HEK293T (cell line): Measurements from ENCODE around the gene ALX1.

ENCODE experiments used
- CTCF ChIA-PET: fragments of 350-600 bp; formaldehyde crosslinking; extraction: SDS; loops from one replicate; lab custom pipeline; 2021; ENCODE audit warnings: antibody characterized with exemption, inconsistent platforms; lab: Yijun Ruan, JAX
- POLR2A ChIA-PET: fragments of 350-600 bp; formaldehyde crosslinking; extraction: SDS; loops from one replicate; lab custom pipeline; 2020; ENCODE audit warnings: antibody characterized with exemption, inconsistent platforms; lab: Yijun Ruan, JAX
- DNase-seq: peaks from one replicate; pipeline ENCODE4 v3.0.0; 2012; ENCODE audit warnings: mixed read lengths; ENCODE audit errors: extremely low spot score
- ARNT ChIP-seq: fragments of 450-650 bp; IDR thresholded peaks from 2 replicates; pipeline ENCODE4 v1.6.1; 2017; ENCODE audit warnings: mild to moderate bottlenecking
- BHLHE40 ChIP-seq: fragments of 450-650 bp; IDR thresholded peaks from 2 replicates; pipeline ENCODE4 v1.6.1; 2016; ENCODE audit warnings: mild to moderate bottlenecking, moderate library complexity, borderline replicate concordance
- CTBP1 ChIP-seq: fragments of 450-650 bp; IDR thresholded peaks from 2 replicates; pipeline ENCODE4 v1.6.1; 2016; ENCODE audit warnings: borderline replicate concordance
- ELF4 ChIP-seq: fragments of 450-650 bp; IDR thresholded peaks from 2 replicates; pipeline ENCODE4 v1.6.1; 2017; ENCODE audit warnings: antibody characterized with exemption
- FOXA1 ChIP-seq: fragments of 450-650 bp; IDR thresholded peaks from 2 replicates; pipeline ENCODE4 v1.6.1; 2016; ENCODE audit warnings: mild to moderate bottlenecking
- FOXK2 ChIP-seq: fragments of 450-650 bp; IDR thresholded peaks from 2 replicates; pipeline ENCODE4 v1.6.1; 2016; ENCODE audit warnings: mild to moderate bottlenecking
- FOXM1 ChIP-seq: fragments of 450-650 bp; IDR thresholded peaks from 2 replicates; pipeline ENCODE4 v1.6.1; 2017; ENCODE audit warnings: mild to moderate bottlenecking, borderline replicate concordance
- HDGF ChIP-seq: fragments of 450-650 bp; IDR thresholded peaks from 2 replicates; pipeline ENCODE4 v1.6.1; 2017; ENCODE audit warnings: antibody characterized with exemption, borderline replicate concordance
- L3MBTL2 ChIP-seq: fragments of 450-650 bp; conservative IDR thresholded peaks from 2 replicates; pipeline ENCODE4 v1.6.1; 2016; ENCODE audit warnings: mild to moderate bottlenecking
- LEF1 ChIP-seq: fragments of 450-650 bp; IDR thresholded peaks from 2 replicates; pipeline ENCODE4 v1.6.1; 2017; ENCODE audit warnings: mild to moderate bottlenecking, borderline replicate concordance
- NFRKB ChIP-seq: fragments of 450-650 bp; IDR thresholded peaks from 2 replicates; pipeline ENCODE4 v1.6.1; 2016; ENCODE audit warnings: mild to moderate bottlenecking, moderate library complexity
- PKNOX1 ChIP-seq: fragments of 450-650 bp; IDR thresholded peaks from 2 replicates; pipeline ENCODE4 v1.6.1; 2016
- SP1 ChIP-seq: fragments of 450-650 bp; IDR thresholded peaks from 2 replicates; pipeline ENCODE4 v1.6.1; 2017
- SUZ12 ChIP-seq: fragments of 450-650 bp; IDR thresholded peaks from 2 replicates; pipeline ENCODE4 v1.6.1; 2016; ENCODE audit warnings: mild to moderate bottlenecking
- TARDBP ChIP-seq: fragments of 450-650 bp; IDR thresholded peaks from 2 replicates; pipeline ENCODE4 v1.6.1; 2016
- ZNF384 ChIP-seq: fragments of 450-650 bp; IDR thresholded peaks from 2 replicates; pipeline ENCODE4 v1.6.1; 2016

The ALX1 gene

DNA sequence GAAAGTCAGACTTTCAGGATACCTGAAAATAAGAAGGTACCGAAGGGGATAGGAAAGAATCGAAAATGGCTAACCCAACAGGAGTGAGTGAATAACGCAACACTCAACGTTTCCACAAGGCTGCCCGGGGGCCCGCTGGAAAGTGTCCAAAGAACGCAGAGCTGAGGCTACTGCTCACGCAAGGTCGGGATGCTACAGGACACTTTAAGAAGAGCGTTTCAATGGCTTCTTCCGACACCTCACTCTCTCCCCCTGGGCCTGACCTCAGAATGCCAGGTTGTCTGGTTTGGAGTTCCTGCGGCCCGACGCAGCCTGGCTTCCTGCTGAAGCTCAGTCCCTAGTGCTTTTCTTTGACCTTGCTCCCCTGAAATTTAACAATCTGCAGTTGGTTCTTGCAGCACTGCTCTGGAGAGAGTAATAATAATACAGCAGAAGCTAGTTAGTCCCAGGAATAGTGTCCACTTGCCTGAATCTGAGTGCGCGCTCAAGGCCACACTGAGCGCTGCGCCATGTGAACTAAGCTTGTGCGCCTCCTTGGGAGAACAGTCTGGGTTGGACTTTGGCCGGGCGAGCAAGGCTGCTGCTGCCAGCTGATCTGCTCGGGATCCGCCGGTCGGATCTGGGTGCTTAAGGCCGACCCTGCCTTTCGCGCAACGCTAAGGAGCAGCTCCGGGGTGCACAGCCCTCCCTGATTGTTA lies 2.0 kb upstream of the ALX1 start:
- DNase-seq = no peak
- ChIA-PET POLR2A (no interaction called here), CTCF (interaction anchor here (0.6 kb wide), 1 partner anchor 74 kb away, joined by 3 read pairs; no protein-coding TSS in a partner anchor)
- TF ChIP-seq SUZ12 (no peak), HDGF (no peak), SP1 (no peak), L3MBTL2 (no peak), LEF1 (no peak), ZNF384 (no peak), ELF4 (no peak), TARDBP (no peak)

DNA sequence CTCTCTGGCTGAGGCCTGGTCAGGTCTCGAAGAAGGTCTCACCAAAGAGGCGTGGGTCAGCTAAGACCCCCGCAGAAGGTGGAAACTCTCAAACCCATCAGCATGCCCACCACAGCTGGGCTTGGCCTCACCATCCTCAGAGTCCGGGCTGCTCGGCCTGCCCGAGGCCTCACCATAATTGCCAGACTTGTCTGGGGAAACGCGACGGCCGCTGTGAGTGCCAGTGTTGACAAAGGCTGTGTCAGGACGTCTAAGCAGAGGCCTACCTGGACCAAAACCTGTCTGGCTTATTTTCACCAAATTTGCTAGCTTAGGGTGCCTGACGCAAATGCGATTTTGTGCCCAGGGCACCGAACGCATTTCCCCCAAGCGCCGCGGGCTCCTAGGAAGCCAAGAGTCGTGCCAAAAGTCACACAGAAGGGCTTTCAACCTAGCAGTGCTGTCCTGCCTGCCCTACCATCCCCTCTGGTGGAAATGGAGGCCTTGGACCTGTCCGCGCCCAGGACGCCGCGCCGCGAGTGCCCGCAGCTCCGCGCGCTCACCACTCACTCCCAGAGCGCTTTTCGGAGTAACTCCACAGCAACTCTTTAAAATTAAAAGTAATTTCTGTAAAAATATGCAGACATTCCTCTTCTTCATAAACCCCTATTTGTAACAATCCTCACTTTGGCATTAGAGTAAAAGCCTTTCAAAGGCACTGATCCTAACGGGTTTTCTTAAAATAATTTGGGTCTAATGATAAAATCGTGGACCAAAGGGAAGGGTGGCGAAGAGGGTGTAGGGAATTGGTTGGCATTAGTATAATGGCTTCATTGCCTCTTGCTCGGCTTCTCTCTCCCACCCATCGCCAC lies 1.2 kb upstream of the ALX1 start:
- ChIA-PET CTCF (interaction anchor here (0.6 kb wide), 1 partner anchor 73 kb away, joined by 3 read pairs; no protein-coding TSS in a partner anchor), POLR2A (no interaction called here)
- no peak for DNase-seq
- TF ChIP-seq ARNT (no peak), LEF1 (no peak), ZNF384 (no peak), PKNOX1 (no peak), ELF4 (no peak)

DNA sequence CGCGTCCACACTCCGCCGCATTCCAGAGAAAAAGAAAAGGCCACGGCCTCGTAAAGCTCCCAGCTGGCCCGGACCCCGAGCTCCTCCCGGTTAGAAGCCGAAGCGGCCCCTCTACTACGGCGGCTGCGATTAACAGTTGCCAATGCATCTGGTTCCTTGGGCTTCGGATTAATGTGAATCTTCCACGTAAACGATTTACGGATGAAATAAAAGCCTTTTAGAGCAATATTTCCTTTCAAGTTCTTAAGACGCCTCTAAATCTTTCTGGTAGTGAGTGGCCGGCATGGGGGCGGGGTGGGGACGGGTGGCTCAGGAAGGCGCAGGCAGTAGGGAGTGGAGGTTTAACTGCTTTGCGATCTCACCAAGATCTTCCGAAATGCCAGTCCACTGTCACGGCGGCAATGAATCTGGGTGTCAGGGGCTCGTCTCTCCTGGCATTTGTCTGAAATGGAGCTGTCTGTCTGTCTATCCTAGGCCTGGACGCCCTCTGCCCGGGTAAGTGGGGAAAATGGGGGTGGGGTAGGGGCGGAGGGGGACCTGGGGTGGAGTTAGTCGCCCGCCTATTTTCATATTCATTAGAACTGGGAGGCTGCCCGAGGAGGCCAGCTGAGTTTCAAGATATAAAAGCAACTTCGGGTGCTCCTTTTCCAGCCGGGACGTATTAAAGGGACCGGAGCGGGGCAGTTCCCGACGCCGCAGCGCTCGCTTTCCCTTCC lies 413 bp upstream of the ALX1 start:
- ChIA-PET POLR2A (no interaction called here), CTCF (interaction anchor here (0.6 kb wide), 1 partner anchor 145 kb away, joined by 3 read pairs; no protein-coding TSS in a partner anchor)
- DNase-seq = peak; percentile 12
- TF ChIP-seq NFRKB = no peak
- no peak for TF ChIP-seq FOXA1
- no peak for TF ChIP-seq LEF1
- TF ChIP-seq CTBP1 = no peak
- TF ChIP-seq HDGF = no peak

DNA sequence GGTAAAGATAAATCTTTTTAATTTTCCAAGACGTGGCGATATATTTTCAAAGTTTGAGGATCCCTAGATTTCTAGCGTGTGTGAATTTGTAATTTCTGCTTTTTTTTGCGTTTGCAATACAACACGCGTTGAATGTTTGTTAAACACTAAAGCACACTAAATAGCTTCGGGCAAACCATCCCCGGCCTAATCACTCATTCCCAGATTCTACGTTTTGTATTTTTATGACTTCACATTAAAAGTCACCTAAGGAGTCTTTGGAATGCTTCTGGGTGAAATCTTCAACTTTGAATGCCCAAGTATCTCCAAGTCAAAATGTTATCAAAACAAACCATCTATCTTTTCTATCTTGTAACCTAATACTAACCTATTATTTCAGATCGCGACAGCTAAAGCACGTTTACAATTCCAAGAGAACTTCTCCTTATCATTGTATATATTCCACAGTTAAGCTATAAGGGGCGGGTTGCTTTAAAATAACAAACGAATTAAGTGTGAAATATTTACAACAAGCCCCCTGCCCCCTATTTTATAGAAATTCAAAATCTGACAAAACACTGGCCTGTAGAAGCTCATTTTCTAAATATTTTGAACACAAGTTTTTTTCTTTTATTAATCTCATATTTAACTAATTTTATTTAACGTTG lies 1.1 kb downstream of the ALX1 start:
- TF ChIP-seq SUZ12 (no peak), FOXA1 (no peak), ZNF384 (no peak; the same call in 1 of the 2 replicates), NFRKB (0 out of 2 replicates have a peak, but pooled peaks have one; percentile 14), HDGF (no peak), PKNOX1 (peak; percentile 48), L3MBTL2 (no peak), SP1 (no peak), FOXK2 (no peak), CTBP1 (peak; percentile 82), BHLHE40 (no peak), FOXM1 (peak; percentile 42; the same call in 1 of the 2 replicates), TARDBP (no peak), LEF1 (no peak), ARNT (peak; percentile 79), ELF4 (no peak)
- DNase-seq = no peak
- ChIA-PET CTCF (interaction anchor here (0.6 kb wide), 1 partner anchor 148 kb away, joined by 4 read pairs; no protein-coding TSS in a partner anchor), POLR2A (interaction anchor here (0.7 to 0.8 kb wide), 2 partner anchors 69 to 140 kb away, joined by 3 read pairs; no protein-coding TSS in a partner anchor)

- ChIA-PET CTCF (no interaction called here), POLR2A (interaction anchor here (0.8 kb wide), 1 partner anchor 141 kb away, joined by 3 read pairs; no protein-coding TSS in a partner anchor)
- TF ChIP-seq SUZ12 = no peak
- TF ChIP-seq HDGF = no peak
- TF ChIP-seq ELF4 = no peak
- TF ChIP-seq PKNOX1 = no peak
- no peak for TF ChIP-seq SP1
- TF ChIP-seq BHLHE40 = no peak
- TF ChIP-seq TARDBP = no peak
- no peak for TF ChIP-seq FOXA1
- TF ChIP-seq FOXK2 = no peak
- no peak for TF ChIP-seq NFRKB
- no peak for TF ChIP-seq ZNF384
- no peak for TF ChIP-seq LEF1
- no peak for TF ChIP-seq ARNT
- no peak for TF ChIP-seq L3MBTL2
- no peak for TF ChIP-seq CTBP1
- TF ChIP-seq FOXM1 = no peak
- no peak for DNase-seq
Observed at GRCh38 chr12:85281636-85282312, 1.8 kb downstream of the ALX1 start.
